Subcutaneous adipose tissue (tissue), 4 donors: ENCODE measurements around the gene GTF2A1L. TPM values are rescaled to one million over a fixed set of nuclear protein-coding genes. Genes with fewer than 3 reads are reported as not detected.

ENCODE experiments used
- CTCF ChIP-seq: fragments of 450-650 bp; IDR thresholded peaks from one replicate; pipeline ENCODE4 v1.5.1; 2016; ENCODE audit warnings: low read depth, mild to moderate bottlenecking, control low read depth, antibody characterized with exemption, moderate library complexity
- small RNA-seq: library from RNA; depleted of rRNA; stranded (forward); fragments of <200 nt; gene quantifications from one replicate; pipeline ENCODE3, GENCODE V24; 2016
- total RNA-seq, 4 donors: library from RNA; depleted of rRNA; stranded (reverse); fragments of >200 nt; gene quantifications; one replicate each; pipeline ENCODE4 v1.1.0, GENCODE V29; 2016

Gene GTF2A1L
- total RNA-seq, 4 donors from 2014 or later, result 1.1 to 2.5 (median 1.7) TPM; not detected in 1

- TF ChIP-seq CTCF, result no peak
Measured at GRCh38 chr2:48725696-48726494, 108.2 kb downstream of the GTF2A1L start.

GRCh38 chr2:48727560-48727959 is 109.9 kb downstream of the GTF2A1L start:
- TF ChIP-seq CTCF, result no peak

- TF ChIP-seq CTCF, result no peak
Measured at GRCh38 chr2:48728295-48728694, 110.6 kb downstream of the GTF2A1L start.

- TF ChIP-seq CTCF, result no peak
Measured at GRCh38 chr2:48728840-48729239, 111.2 kb downstream of the GTF2A1L start.

Small RNA genes within 50 kb of the gene (small RNA-seq; reads per million reads assigned to genes)
- gene TPT1P11, result not detected

Other genes with a start within 250 kb of the GTF2A1L start
- gene PPP1R21, start 177.1 kb upstream of the GTF2A1L start, total RNA-seq, result 10 to 100 TPM; 39.4 to 61.7 (median 40.1) TPM
- 100 to 1,000 TPM in 1 of 4 donors, 10 to 100 TPM in 3; 36.2 to 113 (median 61.5) TPM for gene STON1, start 87.7 kb upstream of the GTF2A1L start, total RNA-seq
- 1 to 10 TPM in 3 of 4 donors, under 1 TPM in 1; 0.75 to 2.7 (median 1.7) TPM for gene LHCGR, start 137.9 kb downstream of the GTF2A1L start, total RNA-seq